Left hindlimb (tissue), 1 donor: ENCODE measurements around the gene GSG1.

Experiments
- DNase-seq: peaks from one replicate; pipeline ENCODE4 v3.0.0-alpha.2; 2018

Gene GSG1

GRCh38 chr12:13103391-13104033 is at the start of gene GSG1:
GSG1 (minus strand) TSS chr12:13103667; CDS start chr12:13103512, 155 bp downstream.
- no peak for DNase-seq

- DNase-seq = no peak
Observed at GRCh38 chr12:13153180-13153579, 49.7 kb upstream of the GSG1 start.

GRCh38 chr12:13152756-13153155 is 49.3 kb upstream of the GSG1 start:
- DNase-seq = no peak

GRCh38 chr12:13152281-13152680 is 48.8 kb upstream of the GSG1 start:
- DNase-seq = peak; percentile 59

- DNase-seq = no peak
Observed at GRCh38 chr12:13149411-13149810, 45.9 kb upstream of the GSG1 start.

GRCh38 chr12:13148485-13148847 is 45.0 kb upstream of the GSG1 start:
- DNase-seq = no peak

- no peak for DNase-seq
Observed at GRCh38 chr12:13147688-13148484, 44.4 kb upstream of the GSG1 start.

GRCh38 chr12:13146336-13146938 is 43.0 kb upstream of the GSG1 start:
- no peak for DNase-seq

GRCh38 chr12:13144266-13144828 is 40.9 kb upstream of the GSG1 start:
- no peak for DNase-seq

GRCh38 chr12:13142747-13143146 is 39.3 kb upstream of the GSG1 start:
- DNase-seq = no peak

GRCh38 chr12:13141686-13142085 is 38.2 kb upstream of the GSG1 start:
- DNase-seq = no peak

- DNase-seq = no peak
Observed at GRCh38 chr12:13135371-13136178, 32.1 kb upstream of the GSG1 start.

- DNase-seq = no peak
Observed at GRCh38 chr12:13133886-13134285, 30.4 kb upstream of the GSG1 start.

- DNase-seq = no peak
Observed at GRCh38 chr12:13130981-13131380, 27.5 kb upstream of the GSG1 start.

- no peak for DNase-seq
Observed at GRCh38 chr12:13128291-13128965, 25.0 kb upstream of the GSG1 start.

GRCh38 chr12:13127444-13127843 is 24.0 kb upstream of the GSG1 start:
- DNase-seq = no peak

- no peak for DNase-seq
Observed at GRCh38 chr12:13126494-13126893, 23.0 kb upstream of the GSG1 start.

GRCh38 chr12:13125996-13126395 is 22.5 kb upstream of the GSG1 start:
- DNase-seq = no peak

GRCh38 chr12:13124656-13125505 is 21.4 kb upstream of the GSG1 start:
- DNase-seq = no peak

- DNase-seq = no peak
Observed at GRCh38 chr12:13121568-13121967, 18.1 kb upstream of the GSG1 start.

- DNase-seq = no peak
Observed at GRCh38 chr12:13120413-13120812, 16.9 kb upstream of the GSG1 start.
